ENCODE measurements around the gene CLDN1. TPM values are rescaled to one million over a fixed set of nuclear protein-coding genes. Genes with fewer than 3 reads are reported as not detected.

CLDN1 gene
- total RNA-seq (2022; extraction: Qiagen RNA extraction; ENCODE audit: low read depth), result 18.5 to 23.3 TPM (median 21.3 TPM) in 5 replicates

DNA sequence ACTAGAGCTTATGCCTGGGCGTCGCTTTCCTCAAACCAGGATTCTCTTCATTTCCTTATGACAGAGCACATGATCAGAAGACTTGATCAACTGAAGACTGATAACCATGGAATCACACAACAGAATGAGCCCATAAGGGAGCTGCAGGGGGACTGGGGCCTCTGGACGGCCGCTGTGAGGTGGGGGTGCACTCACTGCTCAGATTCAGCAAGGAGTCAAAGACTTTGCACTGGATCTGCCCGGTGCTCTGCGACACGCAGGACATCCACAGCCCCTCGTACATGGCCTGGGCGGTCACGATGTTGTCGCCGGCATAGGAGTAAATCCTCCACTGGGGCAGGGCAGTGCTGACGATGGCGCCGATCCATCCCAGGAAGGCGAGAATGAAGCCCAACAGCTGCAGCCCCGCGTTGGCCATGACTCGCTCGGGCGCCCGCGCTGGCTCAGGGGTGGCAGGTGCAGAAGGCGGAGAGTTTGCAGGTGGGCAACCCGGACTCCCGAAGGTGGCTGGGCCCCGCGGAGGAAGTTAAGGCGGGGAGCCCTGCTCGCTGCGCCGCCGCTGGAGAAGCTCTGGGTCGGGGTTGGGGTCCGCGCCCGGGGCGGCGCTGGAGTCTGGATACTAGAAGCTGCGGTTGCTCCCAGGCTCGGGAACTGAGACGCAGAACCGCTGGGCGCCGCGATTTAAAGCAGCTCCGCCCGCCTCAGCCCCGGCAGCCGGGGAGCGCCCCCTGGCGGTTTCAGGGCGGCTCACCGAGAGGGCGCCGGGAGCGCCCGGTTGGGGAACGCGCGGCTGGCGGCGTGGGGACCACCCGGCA is at the start of gene CLDN1:
TSS of gene CLDN1 (minus strand) at position 658 of the 815 bp plus-strand sequence. CDS start at position 418, 240 bp downstream.

Other genes with a start within 250 kb of the CLDN1 start
- 24.9 to 37.4 TPM (median 31.8 TPM) in 5 replicates for gene P3H2, start 201.5 kb downstream of the CLDN1 start, total RNA-seq (2022; extraction: Qiagen RNA extraction; ENCODE audit: low read depth)
- gene CLDN16, start 65.7 kb upstream of the CLDN1 start, total RNA-seq (2022; extraction: Qiagen RNA extraction; ENCODE audit: low read depth), result not detected in 5 replicates
- not detected in 5 replicates for gene TMEM207, start 127.5 kb upstream of the CLDN1 start, total RNA-seq (2022; extraction: Qiagen RNA extraction; ENCODE audit: low read depth)
- gene IL1RAP, start 191.6 kb upstream of the CLDN1 start, total RNA-seq (2022; extraction: Qiagen RNA extraction; ENCODE audit: low read depth), result 5.2 to 6.6 TPM (median 6.5 TPM) in 5 replicates

Measured in A549 treated with GW870086 at 1 μM for 4 hours (cell line).